Measurements from ENCODE around the gene RPA1. TPM values are rescaled to one million over a fixed set of nuclear protein-coding genes. Genes with fewer than 3 reads are reported as not detected.

RPA1 gene
- total and polyA plus RNA-seq, 9 of the 15 experiments (the other 6 are each of a cell fraction or from before 2014, with no cell fraction given) = 25.2 to 125 (median 47.4) TPM

DNA sequence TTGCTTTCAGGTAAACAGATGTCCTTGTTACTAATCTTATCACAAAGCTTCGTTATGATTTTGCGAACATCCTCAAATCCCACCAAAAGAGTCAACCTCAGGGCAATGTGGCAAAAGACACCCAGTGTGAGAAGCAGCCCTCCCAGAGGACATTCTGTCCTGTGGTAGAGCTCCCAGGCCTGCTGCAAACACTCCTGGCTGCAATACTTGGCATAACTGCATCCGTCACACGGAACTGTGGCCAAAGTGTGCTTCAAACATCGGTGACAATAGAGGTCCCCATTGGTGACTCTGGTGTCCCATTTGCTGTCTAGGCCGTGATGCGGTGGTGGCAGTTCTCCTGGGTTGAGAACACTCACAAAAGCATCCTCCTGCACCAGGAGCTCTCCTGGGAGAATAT lies 29.6 kb upstream of the RPA1 start:
- ChIA-PET CTCF (ENCODE audit: low intra/inter-chr PET ratio) (no interaction called here), POLR2A (no interaction called here)
- Histone ChIP-seq H3K4me3 (no peak overlapping the region), H3K79me2 (ENCODE audit: control insufficient read depth, insufficient read depth, low read length) (no peaks in the 10 kb centered on the region), H3K4me2 (ENCODE audit: insufficient read depth, low read length) (no peak overlapping the region), H3K27me3 (ENCODE audit: control insufficient read depth in 2 of 2, insufficient read depth in 2 of 2, low read length in 2 of 2) (no peaks in the 10 kb centered on the region), H3K9me1 (ENCODE audit: control insufficient read depth, insufficient read depth, low read length) (no peaks in the 10 kb centered on the region), H2AFZ (ENCODE audit: low read depth, low read length) (no peak overlapping the region), H3K36me3 (ENCODE audit: control insufficient read depth, insufficient read depth, low read length) (peaks cover 32% of the 10 kb centered on the region), H3K27ac (ENCODE audit: extremely low read depth, low read depth, low read length) (no peak overlapping the region), H3K9me3 (replicated peaks; ENCODE audit: control insufficient read depth, insufficient read depth, low read depth, low read length) (no peaks in the 10 kb centered on the region), H4K20me1 (replicated peaks; ENCODE audit: control insufficient read depth, insufficient read depth, low read length) (no peaks in the 10 kb centered on the region), H3K9ac (ENCODE audit: insufficient read depth in 1 of 2, low read depth in 2 of 2, low read length in 2 of 2) (no peak overlapping the region), H3K4me1 (replicated peaks in 1 of 2; ENCODE audit: control insufficient read depth in 2 of 2, insufficient read depth in 2 of 2, low read length in 2 of 2) (peaks cover 8 to 9% of the 10 kb centered on the region in 2 experiments; a peak in 3 of 5 replicates)
- FAIRE-seq (no peak), DNase-seq (ENCODE audit: extremely low read depth in 1 of 4, low spot score in 3 of 4) (no peak), ATAC-seq (no peak)
- 86% methylated on average over 7 of the region's 7 CpGs for WGBS (ENCODE audit: insufficient coverage, low coverage, missing lambda C conversion rate)
- TF ChIP-seq CXXC5 (CRISPR knock-in tag; IDR thresholded peaks at IDR 0.05) = no peak
- TF ChIP-seq ERF (CRISPR knock-in tag; IDR thresholded peaks at IDR 0.05) = no peak
- no peak for TF ChIP-seq BCL6 (CRISPR knock-in tag; IDR thresholded peaks at IDR 0.05)
- TF ChIP-seq SMARCE1 (IDR thresholded peaks at IDR 0.05) = no peak
- TF ChIP-seq SAFB2 (IDR thresholded peaks at IDR 0.05; ENCODE audit: borderline replicate concordance, low read depth, low read length, severe bottlenecking) = no peak
- TF ChIP-seq, protein P1, sequence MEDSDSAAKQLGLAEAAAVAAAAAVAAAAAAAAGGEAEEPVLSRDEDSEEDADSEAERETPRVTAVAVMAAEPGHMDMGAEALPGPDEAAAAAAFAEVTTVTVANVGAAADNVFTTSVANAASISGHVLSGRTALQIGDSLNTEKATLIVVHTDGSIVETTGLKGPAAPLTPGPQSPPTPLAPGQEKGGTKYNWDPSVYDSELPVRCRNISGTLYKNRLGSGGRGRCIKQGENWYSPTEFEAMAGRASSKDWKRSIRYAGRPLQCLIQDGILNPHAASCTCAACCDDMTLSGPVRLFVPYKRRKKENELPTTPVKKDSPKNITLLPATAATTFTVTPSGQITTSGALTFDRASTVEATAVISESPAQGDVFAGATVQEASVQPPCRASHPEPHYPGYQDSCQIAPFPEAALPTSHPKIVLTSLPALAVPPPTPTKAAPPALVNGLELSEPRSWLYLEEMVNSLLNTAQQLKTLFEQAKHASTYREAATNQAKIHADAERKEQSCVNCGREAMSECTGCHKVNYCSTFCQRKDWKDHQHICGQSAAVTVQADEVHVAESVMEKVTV (CRISPR knock-in tag; IDR thresholded peaks at IDR 0.05) = no peak
- no peak for TF ChIP-seq ZNF24 (IDR thresholded peaks at IDR 0.05)
- TF ChIP-seq POLR2AphosphoS5 (IDR thresholded peaks at IDR 0.05; ENCODE audit: control insufficient read depth, insufficient read depth, low read depth, low read length) = no peak
- no peak for TF ChIP-seq KLF1 (tag; IDR thresholded peaks at IDR 0.05)
- TF ChIP-seq MTA1 (IDR thresholded peaks at IDR 0.05; ENCODE audit: borderline replicate concordance) = no peak
- no peak for TF ChIP-seq ZNF217 (CRISPR knock-in tag; IDR thresholded peaks at IDR 0.05)
- TF ChIP-seq MAZ (CRISPR knock-in tag; conservative IDR thresholded peaks at IDR 0.05 in 1 of 2, IDR thresholded peaks at IDR 0.05 in 1 of 2) = no peak
- TF ChIP-seq RBM25 (IDR thresholded peaks at IDR 0.05; ENCODE audit: low read depth, low read length, severe bottlenecking) = no peak
- TF ChIP-seq SRF (CRISPR knock-in tag; IDR thresholded peaks at IDR 0.05) = no peak
- in situ Hi-C loops (cut with MboI) (no loop called here), intact Hi-C loops (cut with micrococcal nuclease) (no loop called here)
- no TSS peak for BruUV-seq (replicated peaks)
